HFF-Myc (cell line): Measurements from ENCODE around the gene YJU2.

Source experiments
- DNase-seq: peaks from one replicate; pipeline ENCODE4 v3.0.0-alpha.2; 2011; ENCODE audit warnings: low read depth; ENCODE audit errors: extremely low read depth
- H3K4me3 ChIP-seq: replicated peaks from 2 replicates; pipeline ENCODE4 v1.5.1; 2011; ENCODE audit warnings: low read depth, mild to moderate bottlenecking, control low read depth, low read length
- TF ChIP-seq, protein P1 (sequence below): IDR thresholded peaks from 2 replicates; pipeline ENCODE4 v1.5.1; 2012; ENCODE audit warnings: mild to moderate bottlenecking, low read depth, low read length, control low read depth; ENCODE audit errors: missing control alignments

YJU2 gene

DNA sequence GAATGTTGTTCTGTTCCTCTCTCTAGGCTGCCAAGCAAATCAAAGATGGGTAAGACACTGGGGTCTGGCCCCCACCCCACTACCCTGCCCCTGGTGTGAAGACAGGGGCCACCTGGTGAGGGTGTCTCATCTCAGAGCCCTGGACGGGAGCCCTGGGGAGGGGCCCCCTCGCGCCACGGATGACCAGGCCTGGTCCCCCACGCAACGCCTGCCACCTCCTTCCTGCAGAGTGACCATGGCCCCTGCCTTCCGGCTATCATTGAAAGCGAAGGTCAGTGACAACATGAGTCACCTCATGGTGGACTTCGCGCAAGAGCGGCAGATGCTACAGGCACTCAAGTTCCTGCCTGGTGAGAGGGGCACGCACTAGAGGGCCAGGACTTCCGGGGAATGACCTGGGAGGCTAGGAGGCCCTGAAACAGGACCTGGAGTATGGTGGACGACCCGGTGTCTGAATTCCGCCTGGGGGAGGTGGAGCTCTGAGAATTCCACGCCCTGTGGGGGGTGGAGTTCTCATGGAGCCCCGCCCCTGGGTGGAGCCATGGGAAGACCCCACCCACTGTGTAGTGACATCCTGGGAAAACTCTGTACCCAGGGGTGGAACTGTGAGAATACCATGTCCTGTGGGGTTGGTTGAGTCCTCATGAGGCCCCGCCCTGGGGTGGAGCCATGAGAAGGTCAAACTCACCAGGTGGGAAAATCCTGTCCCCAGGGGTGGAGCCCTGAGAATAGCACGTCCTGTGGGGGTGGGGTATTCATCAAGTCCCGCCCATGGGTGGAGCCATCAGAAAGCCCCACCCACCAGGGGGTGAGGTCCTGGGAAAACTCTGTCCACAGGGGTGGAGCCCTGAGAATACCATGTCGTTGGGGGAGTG, 63.6 kb downstream of the YJU2 start:
- H3K4me3 ChIP-seq = no peak overlapping the region
- TF ChIP-seq, protein P1, sequence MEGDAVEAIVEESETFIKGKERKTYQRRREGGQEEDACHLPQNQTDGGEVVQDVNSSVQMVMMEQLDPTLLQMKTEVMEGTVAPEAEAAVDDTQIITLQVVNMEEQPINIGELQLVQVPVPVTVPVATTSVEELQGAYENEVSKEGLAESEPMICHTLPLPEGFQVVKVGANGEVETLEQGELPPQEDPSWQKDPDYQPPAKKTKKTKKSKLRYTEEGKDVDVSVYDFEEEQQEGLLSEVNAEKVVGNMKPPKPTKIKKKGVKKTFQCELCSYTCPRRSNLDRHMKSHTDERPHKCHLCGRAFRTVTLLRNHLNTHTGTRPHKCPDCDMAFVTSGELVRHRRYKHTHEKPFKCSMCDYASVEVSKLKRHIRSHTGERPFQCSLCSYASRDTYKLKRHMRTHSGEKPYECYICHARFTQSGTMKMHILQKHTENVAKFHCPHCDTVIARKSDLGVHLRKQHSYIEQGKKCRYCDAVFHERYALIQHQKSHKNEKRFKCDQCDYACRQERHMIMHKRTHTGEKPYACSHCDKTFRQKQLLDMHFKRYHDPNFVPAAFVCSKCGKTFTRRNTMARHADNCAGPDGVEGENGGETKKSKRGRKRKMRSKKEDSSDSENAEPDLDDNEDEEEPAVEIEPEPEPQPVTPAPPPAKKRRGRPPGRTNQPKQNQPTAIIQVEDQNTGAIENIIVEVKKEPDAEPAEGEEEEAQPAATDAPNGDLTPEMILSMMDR = no peak
- DNase-seq = no peak

DNA sequence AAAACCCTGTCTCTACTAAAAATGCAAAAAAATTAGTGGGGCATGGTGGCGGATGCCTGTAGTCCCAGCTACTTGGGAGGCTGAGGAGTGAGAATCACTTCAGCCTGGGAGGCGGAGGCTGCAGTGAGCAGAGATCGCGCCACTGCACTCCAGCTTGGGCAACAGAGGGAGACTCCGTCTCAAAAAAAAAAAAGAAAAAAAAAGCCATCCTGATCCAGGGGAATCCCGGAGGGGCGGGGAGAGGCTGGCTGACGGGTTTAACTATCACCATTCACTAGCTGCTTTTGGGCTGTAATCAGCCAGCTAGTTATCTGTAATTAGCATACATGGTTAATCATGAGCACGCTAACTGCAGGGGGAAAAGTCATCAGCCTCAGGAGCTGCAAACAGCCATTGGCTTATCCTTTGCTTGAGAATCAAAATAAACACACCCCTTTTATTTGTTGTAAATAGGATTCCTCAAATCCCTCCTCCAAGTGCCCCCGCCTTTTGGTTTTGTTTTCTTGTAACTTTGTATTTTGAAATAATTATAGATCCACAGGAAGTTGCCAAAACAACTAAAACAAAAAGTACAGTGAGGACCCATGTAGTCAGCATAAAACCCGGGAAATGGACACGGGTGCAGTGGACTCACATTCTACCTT, 67.1 kb downstream of the YJU2 start:
- H3K4me3 ChIP-seq = no peak overlapping the region
- TF ChIP-seq, protein P1 = no peak
- no peak for DNase-seq

DNA sequence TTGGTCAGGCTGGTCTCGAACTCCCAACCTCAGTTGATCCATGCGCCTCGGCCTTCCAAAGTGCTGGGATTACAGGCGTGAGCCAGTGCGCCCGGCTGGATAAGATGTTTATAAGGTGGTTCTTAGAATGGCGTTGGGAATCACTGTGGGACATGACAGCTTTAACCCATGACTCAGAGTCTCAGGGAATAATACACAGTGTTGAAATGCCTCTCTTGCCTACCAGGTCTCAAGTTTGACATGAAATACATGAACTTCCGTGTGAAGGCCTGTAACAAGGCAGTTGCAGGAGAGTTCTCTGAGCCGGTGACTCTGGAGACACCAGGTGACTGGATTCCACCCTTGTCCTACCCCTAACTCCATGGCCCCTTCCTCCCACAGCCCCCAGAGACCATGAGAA, 70.1 kb downstream of the YJU2 start:
- DNase-seq = no peak
- TF ChIP-seq, protein P1 = no peak
- no peak overlapping the region for H3K4me3 ChIP-seq

DNA sequence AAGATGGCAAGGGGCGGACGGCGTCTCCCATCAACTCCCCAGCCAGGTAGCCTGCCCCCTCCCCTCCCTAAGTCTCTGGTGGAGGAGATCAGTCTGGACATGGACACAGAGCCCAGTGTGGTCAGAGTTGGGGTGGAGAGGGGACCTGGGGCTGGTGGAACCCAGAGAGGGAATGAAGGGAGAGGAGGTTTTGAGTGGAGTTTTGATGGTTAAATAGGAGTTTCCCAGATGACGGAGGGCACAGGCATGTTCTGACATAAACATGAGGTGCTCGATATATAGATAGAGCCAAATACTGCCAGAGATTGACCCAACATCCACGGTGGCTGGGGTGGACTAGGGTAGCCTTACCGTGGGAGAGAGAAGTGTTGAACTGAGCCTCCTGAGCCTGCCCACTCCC, 71.6 kb downstream of the YJU2 start:
- DNase-seq = no peak
- TF ChIP-seq, protein P1 = no peak
- H3K4me3 ChIP-seq = no peak overlapping the region
